Measurements from ENCODE around the gene SMARCA2. TPM values are rescaled to one million over a fixed set of nuclear protein-coding genes. Genes with fewer than 3 reads are reported as not detected.

The SMARCA2 gene
- total RNA-seq, 1 donor from 2014 or later = 81.7 TPM

GRCh38 chr9:2220036-2220435 is 204.9 kb downstream of the SMARCA2 start:
- ATAC-seq = no peak

GRCh38 chr9:2227144-2227867 is 212.2 kb downstream of the SMARCA2 start:
- ATAC-seq = no peak

GRCh38 chr9:2228132-2228531 is 213.0 kb downstream of the SMARCA2 start:
- ATAC-seq = no peak

- ATAC-seq = no peak
Measured at GRCh38 chr9:2228641-2229040, 213.5 kb downstream of the SMARCA2 start.

GRCh38 chr9:2229109-2229721 is 214.1 kb downstream of the SMARCA2 start:
- peak; percentile 82 for ATAC-seq

- ATAC-seq = peak; percentile 63
Measured at GRCh38 chr9:2230362-2230761, 215.2 kb downstream of the SMARCA2 start.

- ATAC-seq = no peak
Measured at GRCh38 chr9:2231101-2231500, 216.0 kb downstream of the SMARCA2 start.

- no peak for ATAC-seq
Measured at GRCh38 chr9:2231829-2232228, 216.7 kb downstream of the SMARCA2 start.

- no peak for ATAC-seq
Measured at GRCh38 chr9:2233274-2233673, 218.1 kb downstream of the SMARCA2 start.

- peak; percentile 55 for ATAC-seq
Measured at GRCh38 chr9:2234371-2234893, 219.3 kb downstream of the SMARCA2 start.

GRCh38 chr9:2235623-2236022 is 220.5 kb downstream of the SMARCA2 start:
- ATAC-seq = no peak

GRCh38 chr9:2236850-2237249 is 221.7 kb downstream of the SMARCA2 start:
- ATAC-seq = no peak

GRCh38 chr9:2241461-2241835 is 226.3 kb downstream of the SMARCA2 start:
- ATAC-seq = peak; percentile 74

GRCh38 chr9:2241836-2242741 is 226.9 kb downstream of the SMARCA2 start:
- ATAC-seq = peak; percentile 97

GRCh38 chr9:2242831-2243330 is 227.7 kb downstream of the SMARCA2 start:
- ATAC-seq = peak; percentile 43

Measured in esophagus mucosa (tissue), 1 donor.